ENCODE measurements around the gene SURF2. TPM values are rescaled to one million over a fixed set of nuclear protein-coding genes. Genes with fewer than 3 reads are reported as not detected.
A peak's percentile ranks its signal among the peaks of the same experiment; 100 is the strongest.

SURF2 gene
- total and polyA plus RNA-seq, 9 of the 15 experiments (the other 6 are each of a cell fraction or from before 2014, with no cell fraction given): 5.5 to 82.5 (median 21.3) TPM

GRCh38 chr9:133375724-133376654 lies 19.6 kb downstream of the SURF2 start, which contains the start of the genes STKLD1 and SURF4 (continued):
- TF ChIP-seq PREB (CRISPR knock-in tag; IDR thresholded peaks at IDR 0.05) (no peak), ZEB2 (IDR thresholded peaks at IDR 0.05) (no peak), DLX4 (CRISPR knock-in tag; IDR thresholded peaks at IDR 0.05) (no peak), E2F1 (CRISPR knock-in tag; IDR thresholded peaks at IDR 0.05) (peak; percentile 50), GATAD2B (IDR thresholded peaks at IDR 0.05; ENCODE audit: borderline replicate concordance) (peak; percentile 76), ZNF274 (IDR thresholded peaks at IDR 0.05; ENCODE audit: borderline replicate concordance, low read depth, low read length) (no peak), ZBTB11 (CRISPR knock-in tag; IDR thresholded peaks at IDR 0.05) (peak in 1 of 3 experiments; percentile 54; a peak in 3 of 6 replicates), ZNF449 (CRISPR knock-in tag; IDR thresholded peaks at IDR 0.05) (no peak), ZNF551 (CRISPR knock-in tag; IDR thresholded peaks at IDR 0.05) (no peak), KAT2B (IDR thresholded peaks at IDR 0.05; ENCODE audit: low read depth, low read length) (no peak), ZKSCAN8 (CRISPR knock-in tag; IDR thresholded peaks at IDR 0.05) (no peak), CREB3 (tag; conservative IDR thresholded peaks at IDR 0.05; ENCODE audit: low read depth) (no peak), KHSRP (IDR thresholded peaks at IDR 0.05) (no peak), ZNF347 (CRISPR knock-in tag; IDR thresholded peaks at IDR 0.05; ENCODE audit: low read depth) (no peak), ZNF165 (CRISPR knock-in tag; IDR thresholded peaks at IDR 0.05; ENCODE audit: borderline replicate concordance) (no peak), ZNF253 (CRISPR knock-in tag; conservative IDR thresholded peaks at IDR 0.05) (no peak), SMAD1 (IDR thresholded peaks at IDR 0.05; ENCODE audit: low read depth, low read length, partially characterized antibody) (no peak)
